ENCODE results near the gene KLF17.
"Not testable (repeated sequence)": the region's sequence is repeated elsewhere in the genome, so short reads cannot be mapped to it uniquely, and the experiment has no call there.

DNA sequence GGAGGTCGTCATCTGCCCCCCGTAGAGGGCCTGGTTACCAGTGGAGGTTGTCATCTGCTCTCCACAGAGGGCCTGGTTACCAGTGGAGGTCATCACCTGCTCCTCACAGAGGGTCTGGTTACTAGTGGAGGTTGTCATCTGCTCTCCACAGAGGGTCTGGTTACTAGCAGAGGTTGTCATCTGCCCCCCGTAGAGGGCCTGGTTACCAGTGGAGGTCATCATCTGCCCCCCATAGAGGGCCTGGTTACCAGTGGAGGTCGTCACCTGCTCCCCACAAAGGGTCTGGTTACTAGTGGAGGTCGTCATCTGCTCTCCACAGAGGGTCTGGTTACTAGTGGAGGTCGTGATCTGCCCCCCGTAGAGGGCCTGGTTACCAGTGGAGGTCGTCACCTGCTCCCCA is 20.9 kb downstream of the KLF17 start:
- TF ChIP-seq, protein P1, sequence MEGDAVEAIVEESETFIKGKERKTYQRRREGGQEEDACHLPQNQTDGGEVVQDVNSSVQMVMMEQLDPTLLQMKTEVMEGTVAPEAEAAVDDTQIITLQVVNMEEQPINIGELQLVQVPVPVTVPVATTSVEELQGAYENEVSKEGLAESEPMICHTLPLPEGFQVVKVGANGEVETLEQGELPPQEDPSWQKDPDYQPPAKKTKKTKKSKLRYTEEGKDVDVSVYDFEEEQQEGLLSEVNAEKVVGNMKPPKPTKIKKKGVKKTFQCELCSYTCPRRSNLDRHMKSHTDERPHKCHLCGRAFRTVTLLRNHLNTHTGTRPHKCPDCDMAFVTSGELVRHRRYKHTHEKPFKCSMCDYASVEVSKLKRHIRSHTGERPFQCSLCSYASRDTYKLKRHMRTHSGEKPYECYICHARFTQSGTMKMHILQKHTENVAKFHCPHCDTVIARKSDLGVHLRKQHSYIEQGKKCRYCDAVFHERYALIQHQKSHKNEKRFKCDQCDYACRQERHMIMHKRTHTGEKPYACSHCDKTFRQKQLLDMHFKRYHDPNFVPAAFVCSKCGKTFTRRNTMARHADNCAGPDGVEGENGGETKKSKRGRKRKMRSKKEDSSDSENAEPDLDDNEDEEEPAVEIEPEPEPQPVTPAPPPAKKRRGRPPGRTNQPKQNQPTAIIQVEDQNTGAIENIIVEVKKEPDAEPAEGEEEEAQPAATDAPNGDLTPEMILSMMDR (optimal IDR thresholded peaks at IDR 0.05 in 1 of 3, IDR thresholded peaks at IDR 0.05 in 1 of 3, conservative IDR thresholded peaks at IDR 0.05 in 1 of 3; ENCODE audit: extremely low read depth in 1 of 3, insufficient read depth in 2 of 3, low read length in 3 of 3) = not testable (repeated sequence)
- not testable (repeated sequence) for TF ChIP-seq EZH2 (IDR thresholded peaks at IDR 0.05; ENCODE audit: low read length)
